ENCODE data around the gene SLC19A2. TPM values are rescaled to one million over a fixed set of nuclear protein-coding genes. Genes with fewer than 3 reads are reported as not detected.

SLC19A2 gene
- total RNA-seq, 1 donor: 10.5 TPM

- Histone ChIP-seq H3K4me1 (ENCODE audit: insufficient read depth, low read length) (no peaks in the 10 kb centered on the region), H3K27ac (ENCODE audit: low read depth, low read length) (no peak overlapping the region), H3K79me2 (ENCODE audit: insufficient read depth, low read length) (no peaks in the 10 kb centered on the region), H3K27me3 (ENCODE audit: insufficient read depth, low read length) (peaks cover 4% of the 10 kb centered on the region), H4K20me1 (ENCODE audit: insufficient read depth, low read length) (no peaks in the 10 kb centered on the region), H3K9me3 (ENCODE audit: low read depth, low read length) (no peaks in the 10 kb centered on the region), H2AFZ (ENCODE audit: low read length) (no peak overlapping the region), H3K4me2 (ENCODE audit: insufficient read depth, low read length) (no peak overlapping the region), H3K36me3 (ENCODE audit: insufficient read depth, low read length) (no peaks in the 10 kb centered on the region), H3K4me3 (ENCODE audit: insufficient read depth, low read length) (no peak overlapping the region)
- TF ChIP-seq CTCF (IDR thresholded peaks at IDR 0.05; ENCODE audit: extremely low read depth, low read depth, low read length): no peak
- no peak for DNase-seq (ENCODE audit: insufficient read length, low spot score, missing footprints)
Observed at GRCh38 chr1:169529068-169529642, 43.4 kb upstream of the SLC19A2 start.

- H4K20me1 ChIP-seq (ENCODE audit: insufficient read depth, low read length): no peaks in the 10 kb centered on the region
- H3K36me3 ChIP-seq (ENCODE audit: insufficient read depth, low read length): no peaks in the 10 kb centered on the region
- H3K4me1 ChIP-seq (ENCODE audit: insufficient read depth, low read length): no peaks in the 10 kb centered on the region
- H2AFZ ChIP-seq (ENCODE audit: low read length): no peak overlapping the region
- no peak overlapping the region for H3K27ac ChIP-seq (ENCODE audit: low read depth, low read length)
- no peak for DNase-seq (ENCODE audit: insufficient read length, low spot score, missing footprints)
- H3K4me2 ChIP-seq (ENCODE audit: insufficient read depth, low read length): no peak overlapping the region
- H3K79me2 ChIP-seq (ENCODE audit: insufficient read depth, low read length): no peaks in the 10 kb centered on the region
- H3K4me3 ChIP-seq (ENCODE audit: insufficient read depth, low read length): no peak overlapping the region
- TF ChIP-seq CTCF (IDR thresholded peaks at IDR 0.05; ENCODE audit: extremely low read depth, low read depth, low read length): no peak
- H3K9me3 ChIP-seq (ENCODE audit: low read depth, low read length): no peaks in the 10 kb centered on the region
- H3K27me3 ChIP-seq (ENCODE audit: insufficient read depth, low read length): peaks cover 4% of the 10 kb centered on the region
Observed at GRCh38 chr1:169528215-169529067, 42.7 kb upstream of the SLC19A2 start.

GRCh38 chr1:169527451-169528214 lies 41.9 kb upstream of the SLC19A2 start:
- no peaks in the 10 kb centered on the region for H3K4me1 ChIP-seq (ENCODE audit: insufficient read depth, low read length)
- H3K27ac ChIP-seq (ENCODE audit: low read depth, low read length): no peak overlapping the region
- no peak overlapping the region for H3K4me3 ChIP-seq (ENCODE audit: insufficient read depth, low read length)
- H3K36me3 ChIP-seq (ENCODE audit: insufficient read depth, low read length): no peaks in the 10 kb centered on the region
- DNase-seq (ENCODE audit: insufficient read length, low spot score, missing footprints): no peak
- H3K4me2 ChIP-seq (ENCODE audit: insufficient read depth, low read length): no peak overlapping the region
- no peak for TF ChIP-seq CTCF (IDR thresholded peaks at IDR 0.05; ENCODE audit: extremely low read depth, low read depth, low read length)
- no peak overlapping the region for H2AFZ ChIP-seq (ENCODE audit: low read length)
- peaks cover 4% of the 10 kb centered on the region for H3K27me3 ChIP-seq (ENCODE audit: insufficient read depth, low read length)
- H4K20me1 ChIP-seq (ENCODE audit: insufficient read depth, low read length): no peaks in the 10 kb centered on the region
- no peaks in the 10 kb centered on the region for H3K9me3 ChIP-seq (ENCODE audit: low read depth, low read length)
- no peaks in the 10 kb centered on the region for H3K79me2 ChIP-seq (ENCODE audit: insufficient read depth, low read length)

- TF ChIP-seq CTCF (IDR thresholded peaks at IDR 0.05; ENCODE audit: extremely low read depth, low read depth, low read length): no peak
- peaks cover 4% of the 10 kb centered on the region for H3K27me3 ChIP-seq (ENCODE audit: insufficient read depth, low read length)
- H3K4me2 ChIP-seq (ENCODE audit: insufficient read depth, low read length): no peak overlapping the region
- no peaks in the 10 kb centered on the region for H3K9me3 ChIP-seq (ENCODE audit: low read depth, low read length)
- H4K20me1 ChIP-seq (ENCODE audit: insufficient read depth, low read length): no peaks in the 10 kb centered on the region
- no peak overlapping the region for H3K27ac ChIP-seq (ENCODE audit: low read depth, low read length)
- no peak overlapping the region for H3K4me3 ChIP-seq (ENCODE audit: insufficient read depth, low read length)
- H3K4me1 ChIP-seq (ENCODE audit: insufficient read depth, low read length): no peaks in the 10 kb centered on the region
- no peaks in the 10 kb centered on the region for H3K79me2 ChIP-seq (ENCODE audit: insufficient read depth, low read length)
- no peaks in the 10 kb centered on the region for H3K36me3 ChIP-seq (ENCODE audit: insufficient read depth, low read length)
- no peak for DNase-seq (ENCODE audit: insufficient read length, low spot score, missing footprints)
- no peak overlapping the region for H2AFZ ChIP-seq (ENCODE audit: low read length)
Observed at GRCh38 chr1:169527001-169527400, 41.3 kb upstream of the SLC19A2 start.

All from osteoblast (primary cell).